B cell (primary cell): ENCODE measurements around the gene EPX. TPM values are rescaled to one million over a fixed set of nuclear protein-coding genes. Genes with fewer than 3 reads are reported as not detected.

Experiments used
- ATAC-seq: fragments of 200-7000 bp; cut with Tn5 transposase; one replicate; pipeline ENCODE4 v1.10.0; 2021; ENCODE audit warnings: low read depth, mild to moderate bottlenecking, moderate number of reproducible peaks, moderate library complexity
- CTCF ChIA-PET: fragments of 350-600 bp; sonication (Branson Sonifier 250); formaldehyde crosslinking; loops from one replicate; lab custom pipeline; 2021; ENCODE audit warnings: antibody characterized with exemption, inconsistent platforms; lab: Charles Lee
- POLR2A ChIA-PET: fragments of 350-600 bp; sonication (Branson Sonifier 250); formaldehyde crosslinking; loops from one replicate; lab custom pipeline; 2021; ENCODE audit warnings: antibody characterized with exemption; lab: Charles Lee
- DNase-seq: peaks from one replicate; pipeline ENCODE4 v3.0.0; 2013
- H2AFZ ChIP-seq: 2 replicates; pipeline ENCODE4 v1.6.1; 2012; ENCODE audit warnings: mild to moderate bottlenecking, low read depth, low read length; ENCODE audit not compliant: insufficient read depth, poor library complexity, severe bottlenecking
- H3K27ac ChIP-seq, 2 donors: 1 replicate in 1 of 2; 2 replicates in 1 of 2; pipeline ENCODE4 v1.5.1; 2012 to 2013; ENCODE audit warnings: low read length in 2 of 2, mild to moderate bottlenecking in 2 of 2, moderate library complexity in 1 of 2
- H3K27me3 ChIP-seq, 4 experiments: fragments of 200-600 bp in 1 of 4; sonication (generic) in 1 of 4; replicated peaks in 1 of 4; 1 replicate in 2 of 4; 2 replicates in 2 of 4; pipeline versions ENCODE4 v1.6.1 to v1.7.0; 2013 to 2016; ENCODE audit warnings: low read length in 3 of 4, mild to moderate bottlenecking in 2 of 4, mixed read lengths in 1 of 4, moderate library complexity in 1 of 4; ENCODE audit not compliant: insufficient read depth in 4 of 4, control insufficient read depth in 3 of 4; ENCODE audit errors: control extremely low read depth in 1 of 4
- H3K36me3 ChIP-seq, 2 experiments: replicated peaks in 1 of 2; 1 replicate in 1 of 2; 2 replicates in 1 of 2; pipeline versions ENCODE4 v1.6.1 to v1.7.1; 2013; ENCODE audit warnings: low read length in 1 of 2; ENCODE audit not compliant: insufficient read depth in 2 of 2, control insufficient read depth in 1 of 2; ENCODE audit errors: control extremely low read depth in 1 of 2, extremely low read depth in 1 of 2
- H3K4me1 ChIP-seq, 2 donors: fragments of 200-600 bp in 1 of 2; sonication (generic) in 1 of 2; 1 replicate in 1 of 2; 2 replicates in 1 of 2; pipeline versions ENCODE4 v1.5.1 to v1.6.1; 2013 to 2017; ENCODE audit warnings: low read length in 2 of 2; ENCODE audit not compliant: control insufficient read depth in 2 of 2, insufficient read depth in 2 of 2
- H3K4me2 ChIP-seq: replicated peaks from 2 replicates; pipeline ENCODE3; 2012; ENCODE audit warnings: mild to moderate bottlenecking, low read depth, low read length; ENCODE audit not compliant: poor library complexity, severe bottlenecking
- H3K4me3 ChIP-seq, 5 experiments: fragments of 200-600 bp in 1 of 5; sonication (generic) in 1 of 5; 1 replicate in 3 of 5; 2 replicates in 2 of 5; pipeline versions ENCODE4 v1.5.1 to v1.7.0; 2011 to 2016; ENCODE audit warnings: low read length in 4 of 5, mild to moderate bottlenecking in 4 of 5, low read depth in 2 of 5, control low read depth in 1 of 5, moderate library complexity in 1 of 5; ENCODE audit not compliant: insufficient read depth in 1 of 5; ENCODE audit errors: control extremely low read depth in 1 of 5, extremely low read depth in 1 of 5
- H3K79me2 ChIP-seq: fragments of 200-600 bp; sonication (generic); one replicate; pipeline ENCODE4 v1.6.0; 2016; ENCODE audit warnings: low read length; ENCODE audit not compliant: control insufficient read depth, insufficient read depth
- H3K9ac ChIP-seq: fragments of 200-600 bp; sonication (generic); 2 replicates; pipeline ENCODE4 v1.6.1; 2017; ENCODE audit warnings: mild to moderate bottlenecking, low read length, moderate library complexity
- H3K9me3 ChIP-seq, 3 donors: one replicate each; pipeline versions ENCODE4 v1.6.1 to v1.7.1; 2013; ENCODE audit warnings: low read length in 2 of 3; ENCODE audit not compliant: control insufficient read depth in 2 of 3, insufficient read depth in 1 of 3; ENCODE audit errors: control extremely low read depth in 1 of 3
- H4K20me1 ChIP-seq: 2 replicates; pipeline ENCODE4 v1.6.0; 2012; ENCODE audit warnings: mild to moderate bottlenecking, low read length; ENCODE audit not compliant: insufficient read depth, control insufficient read depth, poor library complexity, severe bottlenecking
- H3K27ac Mint-ChIP-seq: one replicate; pipeline ENCODE4 v1.8.0; 2021; ENCODE audit warnings: mixed read lengths
- H3K27me3 Mint-ChIP-seq: one replicate; pipeline ENCODE4 v1.8.0; 2021; ENCODE audit warnings: mixed read lengths
- H3K4me1 Mint-ChIP-seq: one replicate; pipeline ENCODE4 v1.8.0; 2021; ENCODE audit warnings: mixed read lengths
- H3K4me3 Mint-ChIP-seq: one replicate; pipeline ENCODE4 v1.8.0; 2021; ENCODE audit warnings: mixed read lengths
- H3K9me3 Mint-ChIP-seq: one replicate; pipeline ENCODE4 v1.8.0; 2022; ENCODE audit warnings: mixed read lengths; ENCODE audit not compliant: insufficient read depth
- EZH2 ChIP-seq: IDR thresholded peaks from 2 replicates; pipeline ENCODE4 v1.6.1; 2012; ENCODE audit warnings: borderline replicate concordance, low read depth, mild to moderate bottlenecking, moderate library complexity, low read length; ENCODE audit not compliant: insufficient read depth, poor library complexity, severe bottlenecking
- WGBS: methylation state at CpG from one replicate; pipeline ENCODE4 v1.1.5; 2013; ENCODE audit warnings: missing lambda C conversion rate; ENCODE audit not compliant: insufficient coverage; 5-methylcytosine and 5-hydroxymethylcytosine counted together
- intact Hi-C: fragments of 100-400 bp; cut with micrococcal nuclease; formaldehyde crosslinking; loops from one replicate; pipeline ENCODE4 v1.10.0; 2022
- polyA plus RNA-seq: library from polyadenylated mRNA; depleted of rRNA; stranded (reverse); fragments of >200 nt; gene quantifications from 2 replicates; pipeline ENCODE4 v1.2.3, GENCODE V29; 2012
- total RNA-seq, 2 donors: library from RNA; stranded (reverse); fragments of 120-200 nt in 1 of 2; gene quantifications; 1 replicate in 1 of 2; 2 replicates in 1 of 2; pipeline versions ENCODE4 v1.2.3 to v1.2.4, GENCODE V29; 2013 to 2022
- TF ChIP-seq, protein P1 (sequence below): fragments of 200-600 bp; IDR thresholded peaks from one replicate; pipeline ENCODE4 v1.8.0; 2022; ENCODE audit warnings: antibody characterized with exemption, mild to moderate bottlenecking

EPX gene
- total and polyA plus RNA-seq, 2 donors (not counting 1 experiment from before 2014, with no cell fraction given), result not detected

DNA sequence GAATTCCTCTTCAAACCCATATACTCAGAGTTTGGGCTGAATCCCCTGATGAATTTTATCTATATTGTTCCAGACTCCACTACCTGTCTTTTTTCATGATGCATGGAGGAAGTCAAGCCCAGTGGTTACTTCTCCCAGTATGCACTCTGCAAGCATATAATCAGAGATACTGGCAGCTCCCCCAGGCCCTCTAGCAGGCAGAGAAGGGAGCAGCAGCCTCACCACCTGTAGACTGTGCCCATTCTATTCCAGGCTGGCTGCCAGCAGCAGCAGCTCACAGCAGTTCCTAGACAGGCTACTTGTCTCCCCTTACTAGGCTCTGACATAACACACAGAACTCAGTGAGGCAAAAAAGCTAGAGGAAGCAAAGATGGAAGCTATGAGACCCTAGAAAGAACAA, 23.2 kb downstream of the EPX start:
- Histone ChIP-seq H3K4me1 (peaks cover 10 to 18% of the 10 kb centered on the region in 2 donors), H3K9me3 (no peaks in the 10 kb centered on the region), H3K4me3 (no peak overlapping the region), H3K79me2 (no peaks in the 10 kb centered on the region), H3K9ac (no peak overlapping the region), H3K27me3 (no peaks in the 10 kb centered on the region), H3K36me3 (peaks cover 0 to 3% of the 10 kb centered on the region in 2 experiments), H4K20me1 (no peaks in the 10 kb centered on the region), H2AFZ (no peak overlapping the region), H3K27ac (no peak overlapping the region), H3K4me2 (no peak overlapping the region)
- intact Hi-C loops, result loop anchor here (10.0 kb wide), 1 partner anchor 361 kb away; the partner anchor contains the start of gene MRPS23
- POLR2A ChIA-PET, result no interaction called here
- DNase-seq (no peak), ATAC-seq (no peak)
- Mint-ChIP-seq H3K4me3 (no peak overlapping the region), H3K27me3 (no peaks in the 10 kb centered on the region), H3K4me1 (peaks cover 30% of the 10 kb centered on the region), H3K27ac (no peak overlapping the region), H3K9me3 (no peaks in the 10 kb centered on the region)
- no peak for TF ChIP-seq EZH2
- TF ChIP-seq, protein P1, sequence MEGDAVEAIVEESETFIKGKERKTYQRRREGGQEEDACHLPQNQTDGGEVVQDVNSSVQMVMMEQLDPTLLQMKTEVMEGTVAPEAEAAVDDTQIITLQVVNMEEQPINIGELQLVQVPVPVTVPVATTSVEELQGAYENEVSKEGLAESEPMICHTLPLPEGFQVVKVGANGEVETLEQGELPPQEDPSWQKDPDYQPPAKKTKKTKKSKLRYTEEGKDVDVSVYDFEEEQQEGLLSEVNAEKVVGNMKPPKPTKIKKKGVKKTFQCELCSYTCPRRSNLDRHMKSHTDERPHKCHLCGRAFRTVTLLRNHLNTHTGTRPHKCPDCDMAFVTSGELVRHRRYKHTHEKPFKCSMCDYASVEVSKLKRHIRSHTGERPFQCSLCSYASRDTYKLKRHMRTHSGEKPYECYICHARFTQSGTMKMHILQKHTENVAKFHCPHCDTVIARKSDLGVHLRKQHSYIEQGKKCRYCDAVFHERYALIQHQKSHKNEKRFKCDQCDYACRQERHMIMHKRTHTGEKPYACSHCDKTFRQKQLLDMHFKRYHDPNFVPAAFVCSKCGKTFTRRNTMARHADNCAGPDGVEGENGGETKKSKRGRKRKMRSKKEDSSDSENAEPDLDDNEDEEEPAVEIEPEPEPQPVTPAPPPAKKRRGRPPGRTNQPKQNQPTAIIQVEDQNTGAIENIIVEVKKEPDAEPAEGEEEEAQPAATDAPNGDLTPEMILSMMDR, result no peak
- CTCF ChIA-PET, result interaction anchor here (0.9 to 6.3 kb wide), 4 partner anchors 13 to 35 kb away, joined by 3 to 58 read pairs (median 10); no protein-coding TSS in a partner anchor

DNA sequence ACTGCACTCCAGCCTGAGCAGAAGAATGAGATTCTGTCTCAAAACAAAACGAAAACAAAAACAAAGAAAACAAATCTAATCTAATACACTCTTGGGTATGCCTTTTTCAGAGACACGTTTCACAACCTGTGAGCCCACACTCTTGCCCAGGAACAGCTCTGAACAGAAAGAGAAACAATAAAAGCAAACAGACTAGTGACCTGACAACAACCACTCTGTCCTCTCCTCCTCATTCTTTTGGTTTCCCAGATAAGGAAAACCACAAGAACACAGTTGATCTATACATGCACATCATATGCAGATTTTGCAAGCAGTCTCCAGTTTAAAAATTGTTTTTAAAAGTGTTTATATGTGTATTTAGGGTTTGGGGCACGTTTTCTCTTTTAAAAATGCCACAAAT, 25.2 kb downstream of the EPX start:
- Mint-ChIP-seq H3K27me3 (no peaks in the 10 kb centered on the region), H3K4me1 (peaks cover 34% of the 10 kb centered on the region), H3K9me3 (no peaks in the 10 kb centered on the region), H3K27ac (peak overlapping the region; percentile 76), H3K4me3 (peak overlapping the region; percentile 26)
- H3K27me3 ChIP-seq, result no peaks in the 10 kb centered on the region
- no peaks in the 10 kb centered on the region for H3K9me3 ChIP-seq
- TF ChIP-seq EZH2, result no peak
- TF ChIP-seq, protein P1, result no peak
- H3K9ac ChIP-seq, result no peak overlapping the region
- ChIA-PET POLR2A (interaction anchor here (0.7 to 2.0 kb wide), 2 partner anchors 87 to 127 kb away, joined by 3 to 4 read pairs; no protein-coding TSS in a partner anchor), CTCF (interaction anchor here (2.9 to 6.3 kb wide), 2 partner anchors 17 to 33 kb away, joined by 14 to 58 read pairs; no protein-coding TSS in a partner anchor)
- DNase-seq, result peak; percentile 29
- no peaks in the 10 kb centered on the region for H3K79me2 ChIP-seq
- H4K20me1 ChIP-seq, result no peaks in the 10 kb centered on the region
- H3K4me3 ChIP-seq, result no peak overlapping the region
- no peaks in the 10 kb centered on the region for H3K36me3 ChIP-seq
- H3K27ac ChIP-seq, result peak overlapping the region in 1 of 2 donors; percentile 60
- H3K4me1 ChIP-seq, result peaks cover 10 to 19% of the 10 kb centered on the region in 2 donors
- WGBS, result 83% methylated on average over 3 of the region's 3 CpGs
- H3K4me2 ChIP-seq, result no peak overlapping the region
- H2AFZ ChIP-seq, result no peak overlapping the region
- intact Hi-C loops, result loop anchor here (10.0 kb wide), 1 partner anchor 363 kb away; the partner anchor contains the start of gene MRPS23
- ATAC-seq, result no peak
